ENCODE results near the gene EYS.

- TF ChIP-seq POLR2A (IDR thresholded peaks at IDR 0.05) (no peak), CTCF (IDR thresholded peaks at IDR 0.05) (no peak)
Measured at GRCh38 chr6:65229825-65230224, 477.2 kb downstream of the EYS start.
